Mucosa of stomach (tissue), 1 donor: ENCODE measurements around the gene PRKCG.
"Not testable (repeated sequence)": the region's sequence is repeated elsewhere in the genome, so short reads cannot be mapped to it uniquely, and the experiment has no call there.

ENCODE experiments used
- H3K27me3 ChIP-seq: one replicate; pipeline ENCODE4 v1.7.0; 2013; ENCODE audit warnings: mild to moderate bottlenecking, low read length; ENCODE audit not compliant: control insufficient read depth, insufficient read depth
- H3K36me3 ChIP-seq: one replicate; pipeline ENCODE4 v1.7.0; 2013; ENCODE audit warnings: low read length; ENCODE audit not compliant: control insufficient read depth, insufficient read depth
- H3K4me1 ChIP-seq: one replicate; pipeline ENCODE4 v1.7.0; 2013; ENCODE audit warnings: mild to moderate bottlenecking, low read length; ENCODE audit not compliant: control insufficient read depth, insufficient read depth
- H3K4me3 ChIP-seq: one replicate; pipeline ENCODE4 v1.7.0; 2013; ENCODE audit warnings: low read length
- H3K9ac ChIP-seq: one replicate; pipeline ENCODE4 v1.7.0; 2013; ENCODE audit warnings: mild to moderate bottlenecking, low read length, moderate library complexity
- H3K9me3 ChIP-seq: one replicate; pipeline ENCODE4 v1.7.0; 2013; ENCODE audit warnings: mild to moderate bottlenecking, low read length, moderate library complexity; ENCODE audit not compliant: control insufficient read depth
- donor health status: Pancreatic carcinoma.

Gene PRKCG

DNA sequence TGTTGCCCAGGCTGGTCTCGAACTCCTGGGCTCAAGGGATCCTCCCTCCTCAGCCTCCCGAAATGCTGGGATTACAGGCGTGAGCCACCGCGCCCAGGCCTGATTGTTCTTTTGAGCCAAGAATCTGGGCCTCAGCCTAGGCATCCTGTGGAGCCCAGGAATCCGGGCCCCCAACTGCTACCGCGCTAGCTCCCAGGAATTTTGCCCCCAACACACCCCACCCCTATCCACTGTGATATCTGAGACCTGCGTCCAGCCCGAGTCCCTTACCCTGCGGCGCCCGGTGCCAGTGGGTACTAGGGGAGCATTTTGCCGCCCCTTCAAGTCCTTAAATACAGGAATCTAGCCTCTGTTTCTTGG lies 15.2 kb upstream of the PRKCG start:
- Histone ChIP-seq H3K27me3 (no peaks in the 10 kb centered on the region), H3K36me3 (no peaks in the 10 kb centered on the region), H3K9ac (peak overlapping the region; percentile 63), H3K4me1 (peaks cover 53% of the 10 kb centered on the region), H3K9me3 (no peaks in the 10 kb centered on the region), H3K4me3 (peak overlapping the region; percentile 6)

DNA sequence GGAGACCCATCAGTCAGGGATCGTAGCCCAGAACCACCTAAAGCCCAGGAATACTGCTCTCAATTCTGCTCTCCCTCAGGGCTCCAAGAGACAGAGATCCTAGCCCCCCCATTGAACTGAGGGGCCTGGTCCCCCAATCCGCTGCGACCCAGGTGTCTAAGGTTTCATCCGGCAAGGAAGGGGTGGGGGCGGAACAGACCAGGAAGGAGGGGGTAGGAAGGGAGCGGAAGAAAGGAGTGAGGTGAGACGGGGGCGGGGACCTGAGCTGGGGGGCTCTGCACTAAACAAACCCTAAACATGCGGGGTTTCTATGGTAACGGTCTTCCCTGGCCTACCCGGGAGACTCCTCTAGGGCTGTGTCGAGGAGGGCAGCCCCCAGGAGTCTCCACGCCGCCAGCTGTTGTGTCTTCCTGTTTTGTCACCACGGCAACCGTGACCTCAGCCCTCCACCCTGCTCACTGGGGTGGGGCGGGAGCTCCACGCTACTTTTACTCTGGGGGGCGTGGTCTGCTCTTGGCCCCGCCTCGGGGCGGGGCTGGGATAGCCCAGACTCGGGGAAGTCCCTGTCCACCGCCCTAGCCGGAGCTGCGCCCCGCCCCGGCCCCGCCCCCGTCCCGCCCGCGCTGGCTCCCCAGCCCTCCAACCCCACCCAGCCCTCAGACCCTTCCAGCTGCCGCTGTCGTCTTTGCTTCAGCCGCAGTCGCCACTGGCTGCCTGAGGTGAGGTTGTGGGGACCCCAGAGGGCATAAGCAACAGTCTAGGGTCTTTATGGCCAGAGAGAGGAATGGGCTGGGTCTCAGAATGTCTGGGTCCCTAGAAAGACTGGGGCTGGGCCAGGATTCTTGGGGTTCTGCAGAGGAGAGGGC lies 14.5 kb upstream of the PRKCG start, which contains the start of gene MYADM:
Gene MYADM, plus strand, starts transcription at position 659 of the 866 bp plus-strand sequence. CDS start 5,647 bp downstream, outside the sequence.
- peaks cover 53% of the 10 kb centered on the region for H3K4me1 ChIP-seq
- H3K4me3 ChIP-seq: peak within 1 kb of the TSS; percentile 78
- no peaks in the 10 kb centered on the region for H3K27me3 ChIP-seq
- peak within 1 kb of the TSS; percentile 94 for H3K9ac ChIP-seq
- H3K9me3 ChIP-seq: no peaks in the 10 kb centered on the region
- no peaks in the 10 kb centered on the region for H3K36me3 ChIP-seq

- H3K4me1 ChIP-seq: peaks cover 57% of the 10 kb centered on the region
Observed at GRCh38 chr19:53868091-53868891, 13.7 kb upstream of the PRKCG start.

GRCh38 chr19:53868892-53869804 lies 12.8 kb upstream of the PRKCG start:
- H3K9ac ChIP-seq: peak overlapping the region; percentile 94
- no peaks in the 10 kb centered on the region for H3K9me3 ChIP-seq
- peak overlapping the region; percentile 78 for H3K4me3 ChIP-seq
- H3K4me1 ChIP-seq: peaks cover 56% of the 10 kb centered on the region
- H3K36me3 ChIP-seq: peaks cover 2% of the 10 kb centered on the region
- H3K27me3 ChIP-seq: no peaks in the 10 kb centered on the region

More at GRCh38 chr19:53868091-53868891, 13.7 kb upstream of the PRKCG start:
- Histone ChIP-seq H3K4me3 (peak overlapping the region; percentile 78), H3K36me3 (no peaks in the 10 kb centered on the region), H3K9ac (peak overlapping the region; percentile 94), H3K9me3 (no peaks in the 10 kb centered on the region), H3K27me3 (no peaks in the 10 kb centered on the region)

GRCh38 chr19:53869805-53870484 lies 12.1 kb upstream of the PRKCG start:
- H3K4me1 ChIP-seq: peaks cover 48% of the 10 kb centered on the region
- peak overlapping the region; percentile 94 for H3K9ac ChIP-seq
- H3K27me3 ChIP-seq, H3K9me3 ChIP-seq, H3K36me3 ChIP-seq: not testable (repeated sequence)
- peak overlapping the region; percentile 78 for H3K4me3 ChIP-seq

- Histone ChIP-seq H3K36me3 (peaks cover 5% of the 10 kb centered on the region), H3K9ac (peak overlapping the region; percentile 61), H3K4me3 (peak overlapping the region; percentile 22), H3K27me3 (no peaks in the 10 kb centered on the region), H3K9me3 (no peaks in the 10 kb centered on the region), H3K4me1 (peaks cover 44% of the 10 kb centered on the region)
Observed at GRCh38 chr19:53870485-53870844, 11.5 kb upstream of the PRKCG start.

GRCh38 chr19:53871454-53871853 lies 10.5 kb upstream of the PRKCG start:
- Histone ChIP-seq H3K9ac (no peak overlapping the region), H3K36me3 (peaks cover 5% of the 10 kb centered on the region), H3K9me3 (no peaks in the 10 kb centered on the region), H3K4me3 (no peak overlapping the region), H3K27me3 (no peaks in the 10 kb centered on the region), H3K4me1 (peaks cover 34% of the 10 kb centered on the region)

DNA sequence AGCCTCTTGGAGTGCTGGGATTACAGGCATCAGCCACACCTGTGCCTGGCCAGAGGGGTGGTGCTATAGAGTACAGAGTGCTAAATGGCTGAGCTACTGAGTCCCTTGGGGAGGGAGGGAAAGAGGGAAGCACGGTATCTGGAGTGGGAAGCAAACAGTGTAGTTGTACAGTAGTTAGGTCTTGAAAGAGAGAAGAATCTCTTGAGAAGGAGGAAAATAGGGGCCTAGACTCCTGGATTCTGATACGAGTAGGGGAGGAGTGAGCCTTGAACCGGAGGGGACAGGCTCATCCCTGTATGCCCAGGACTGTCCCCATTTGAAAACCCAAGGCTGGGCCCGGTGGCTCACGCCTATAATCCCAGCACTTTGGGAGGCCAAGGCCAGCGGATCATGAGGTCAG lies 9.2 kb upstream of the PRKCG start:
- Histone ChIP-seq H3K36me3 (peaks cover 5% of the 10 kb centered on the region), H3K4me1 (peaks cover 24% of the 10 kb centered on the region), H3K9me3 (no peaks in the 10 kb centered on the region), H3K9ac (no peak overlapping the region), H3K27me3 (no peaks in the 10 kb centered on the region), H3K4me3 (no peak overlapping the region)

GRCh38 chr19:53873773-53874605 lies 8.0 kb upstream of the PRKCG start:
- Histone ChIP-seq H3K36me3 (peaks cover 5% of the 10 kb centered on the region), H3K9ac (no peak overlapping the region), H3K27me3 (no peaks in the 10 kb centered on the region), H3K9me3 (no peaks in the 10 kb centered on the region), H3K4me1 (peaks cover 18% of the 10 kb centered on the region), H3K4me3 (no peak overlapping the region)

DNA sequence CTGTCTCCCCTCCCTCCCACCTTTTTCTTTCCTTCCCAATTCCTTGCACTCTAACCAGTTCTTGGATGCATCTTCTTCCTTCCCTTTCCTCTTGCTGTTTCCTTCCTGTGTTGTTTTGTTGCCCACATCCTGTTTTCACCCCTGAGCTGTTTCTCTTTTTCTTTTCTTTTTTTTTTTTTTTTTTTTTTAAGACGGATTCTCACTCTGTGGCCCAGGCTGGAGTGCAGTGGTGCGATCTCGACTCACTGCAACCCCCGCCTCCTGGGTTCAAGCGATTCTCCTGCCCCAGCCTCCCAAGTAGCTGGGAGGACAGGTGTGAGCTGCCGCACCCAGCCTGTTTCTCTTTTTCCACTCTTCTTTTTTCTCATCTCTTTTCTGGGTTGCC lies 7.4 kb upstream of the PRKCG start:
- Histone ChIP-seq H3K36me3 (peaks cover 5% of the 10 kb centered on the region), H3K27me3 (peaks cover 3% of the 10 kb centered on the region), H3K9ac (no peak overlapping the region), H3K4me3 (no peak overlapping the region), H3K4me1 (peaks cover 21% of the 10 kb centered on the region), H3K9me3 (no peaks in the 10 kb centered on the region)
